HG03280 (cell line): ENCODE results near the gene MRPL51.
"Not testable (repeated sequence)": the region's sequence is repeated elsewhere in the genome, so short reads cannot be mapped to it uniquely, and the experiment has no call there.

Experiments used
- ATAC-seq: cut with Tn5 transposase; IDR thresholded peaks from one replicate; pipeline ENCODE4 v1.9.1; 2021; ENCODE audit warnings: mild to moderate bottlenecking, moderate library complexity; ENCODE audit not compliant: unreplicated experiment

The MRPL51 gene

GRCh38 chr12:6532051-6532926, 39.2 kb upstream of the MRPL51 start:
- ATAC-seq, result peak; percentile 28

GRCh38 chr12:6530576-6531260, 37.7 kb upstream of the MRPL51 start:
- ATAC-seq, result no peak

- ATAC-seq, result no peak
Observed at GRCh38 chr12:6529291-6529737, 36.3 kb upstream of the MRPL51 start.

GRCh38 chr12:6528539-6529235, 35.6 kb upstream of the MRPL51 start:
- no peak for ATAC-seq

- no peak for ATAC-seq
Observed at GRCh38 chr12:6527711-6528110, 34.6 kb upstream of the MRPL51 start.

- ATAC-seq, result no peak
Observed at GRCh38 chr12:6526766-6527525, 33.9 kb upstream of the MRPL51 start.

- ATAC-seq, result no peak
Observed at GRCh38 chr12:6526201-6526600, 33.1 kb upstream of the MRPL51 start.

- no peak for ATAC-seq
Observed at GRCh38 chr12:6524648-6525047, 31.6 kb upstream of the MRPL51 start.

- no peak for ATAC-seq
Observed at GRCh38 chr12:6523708-6524107, 30.6 kb upstream of the MRPL51 start.

- ATAC-seq, result no peak
Observed at GRCh38 chr12:6522193-6522592, 29.1 kb upstream of the MRPL51 start.

- no peak for ATAC-seq
Observed at GRCh38 chr12:6520186-6520585, 27.1 kb upstream of the MRPL51 start.

- no peak for ATAC-seq
Observed at GRCh38 chr12:6508087-6508486, 15.0 kb upstream of the MRPL51 start.

- ATAC-seq, result no peak
Observed at GRCh38 chr12:6507102-6507998, 14.3 kb upstream of the MRPL51 start.

GRCh38 chr12:6500466-6500865, 7.4 kb upstream of the MRPL51 start:
- ATAC-seq, result no peak

GRCh38 chr12:6497291-6497690, 4.2 kb upstream of the MRPL51 start:
- not testable (repeated sequence) for ATAC-seq

GRCh38 chr12:6494968-6495367, 1.9 kb upstream of the MRPL51 start:
- no peak for ATAC-seq

- ATAC-seq, result no peak
Observed at GRCh38 chr12:6494258-6494743, 1.2 kb upstream of the MRPL51 start.

GRCh38 chr12:6493497-6494257, 615 bp upstream of the MRPL51 start, which contains the start of gene NCAPD2:
Gene NCAPD2, plus strand, starts transcription at chr12:6494102. Its CDS starts 997 bp downstream, at chr12:6495099.
- peak; percentile 86 for ATAC-seq

GRCh38 chr12:6490673-6491072, 2.4 kb downstream of the MRPL51 start:
- not testable (repeated sequence) for ATAC-seq
